HUDEP-2 (cell line): ENCODE results near the gene TBC1D22A.

Source experiments
- DNase-seq, 76 experiments: peaks; one replicate each; lab custom pipeline; 2025; ENCODE audit not compliant: unreplicated experiment in 76 of 76; lab: John Stamatoyannopoulos, UW

Gene TBC1D22A

DNA sequence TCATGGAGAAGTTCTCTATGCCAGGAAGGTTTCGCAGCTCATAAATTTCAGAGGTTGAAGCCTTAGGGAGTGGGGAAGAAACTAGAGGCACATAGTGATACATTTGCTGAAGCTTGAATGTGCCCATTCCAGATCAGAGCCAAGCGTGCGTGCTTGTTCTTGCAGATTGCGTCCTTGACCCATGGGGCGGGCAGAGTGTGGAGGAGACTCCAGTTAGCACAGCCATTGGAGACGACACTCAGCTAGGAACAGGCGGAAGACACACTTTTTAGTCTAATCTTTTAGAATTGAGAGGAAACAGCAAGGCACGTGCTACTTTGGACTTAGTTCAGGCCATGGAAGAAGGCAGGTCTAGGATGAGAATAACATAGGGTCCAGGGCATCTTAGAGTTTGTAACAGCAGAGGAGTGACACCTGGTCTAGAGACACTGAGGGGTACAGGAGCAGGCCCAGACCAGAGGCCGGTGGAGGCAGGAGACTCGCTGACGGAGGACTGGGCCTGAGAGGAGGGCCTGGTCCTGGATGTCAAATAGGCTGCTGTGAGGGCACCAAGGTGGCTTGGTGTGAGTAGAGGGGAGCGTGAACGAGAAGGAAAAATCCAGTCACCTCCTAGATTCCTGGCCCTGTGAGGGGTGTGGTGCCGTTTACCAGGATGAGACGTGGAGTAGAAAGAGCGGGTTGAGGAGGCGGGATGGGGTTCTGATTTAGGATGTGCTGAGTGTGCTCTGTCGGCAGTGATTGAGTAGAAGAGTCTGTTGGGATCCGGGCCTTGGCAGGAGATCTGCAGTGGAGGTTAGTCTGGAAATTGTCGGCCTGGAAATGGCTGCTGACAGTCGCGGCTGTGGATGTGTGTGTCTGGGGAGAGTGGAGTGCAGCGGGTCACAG, 154.7 kb downstream of the TBC1D22A start:
- DNase-seq = no peak

DNA sequence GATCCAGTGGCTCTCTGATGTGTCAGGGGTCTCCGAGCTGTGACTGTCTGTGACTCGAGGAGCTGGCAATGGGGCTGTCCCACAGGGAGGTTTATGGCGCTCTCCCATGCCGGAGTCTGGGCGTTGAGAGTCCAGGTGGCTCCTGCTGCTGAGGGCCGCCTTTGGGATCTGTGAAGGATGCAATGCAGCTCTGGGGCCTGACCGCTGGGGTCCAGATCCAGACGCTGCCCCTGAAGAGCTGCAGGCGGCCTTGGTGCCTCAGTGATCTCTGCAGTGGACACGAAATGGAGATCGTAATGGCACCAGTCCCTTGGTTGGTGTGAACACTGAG, 155.3 kb downstream of the TBC1D22A start:
- DNase-seq = no peak

DNA sequence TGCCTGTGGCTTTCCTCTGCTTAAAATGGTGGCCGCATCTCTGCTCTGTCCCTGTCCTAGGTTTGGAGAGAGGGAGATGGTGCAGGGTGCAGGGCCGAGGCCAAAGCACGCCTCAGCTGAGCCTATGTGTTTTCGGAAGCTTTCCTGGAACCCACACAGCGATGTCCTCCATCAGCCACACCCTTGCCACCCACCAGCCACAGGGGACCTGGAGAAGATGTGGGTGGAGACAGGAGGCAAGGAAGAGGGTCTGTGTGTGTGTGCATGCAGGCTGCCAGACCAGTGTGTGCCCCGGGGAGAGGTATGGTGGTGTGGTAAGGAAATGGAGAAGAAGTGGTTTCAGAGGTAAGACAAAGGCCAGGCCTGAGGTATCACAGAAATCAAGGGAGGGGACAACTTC, 155.7 kb downstream of the TBC1D22A start:
- DNase-seq = no peak

DNA sequence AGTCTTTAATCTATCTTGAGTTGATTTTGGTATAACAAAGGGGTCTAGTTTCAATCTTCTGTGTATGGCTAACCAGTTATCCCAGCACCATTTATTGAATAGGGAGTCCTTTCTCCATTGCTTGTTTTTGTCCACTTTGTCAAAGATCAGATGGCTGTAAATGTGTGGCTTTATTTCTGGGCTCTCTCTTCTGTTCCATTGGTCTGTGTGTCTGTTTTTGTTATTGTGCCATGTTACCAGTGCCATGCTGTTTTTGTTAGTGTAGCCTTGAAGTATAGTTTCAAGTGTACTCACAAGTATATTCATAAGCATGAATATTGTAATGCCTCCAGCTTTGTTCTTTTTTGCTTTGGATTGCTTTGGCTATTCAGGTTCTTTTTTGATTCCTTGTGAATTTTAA, 159.6 kb downstream of the TBC1D22A start:
- no peak for DNase-seq

GRCh38 chr22:46923394-46923793, 160.9 kb downstream of the TBC1D22A start:
- no peak for DNase-seq

DNA sequence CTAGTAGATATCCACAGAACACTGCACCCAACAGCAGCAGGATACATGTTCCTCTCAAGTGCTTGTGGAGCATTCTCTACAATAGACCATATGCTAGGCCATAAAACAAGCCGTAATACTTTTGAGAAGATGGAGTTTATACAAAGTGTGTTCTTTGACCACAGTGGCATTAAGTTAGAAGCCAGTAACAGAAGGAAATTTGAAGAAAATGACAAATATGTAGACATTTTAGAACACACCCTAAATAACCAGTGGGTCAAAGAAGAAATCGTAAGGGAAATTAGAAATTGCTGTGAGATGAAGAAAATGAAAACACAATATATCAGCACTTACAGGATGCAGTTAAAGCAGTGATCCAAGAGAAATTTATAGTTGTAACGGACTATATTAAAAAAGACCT, 163.4 kb downstream of the TBC1D22A start:
- DNase-seq = no peak

DNA sequence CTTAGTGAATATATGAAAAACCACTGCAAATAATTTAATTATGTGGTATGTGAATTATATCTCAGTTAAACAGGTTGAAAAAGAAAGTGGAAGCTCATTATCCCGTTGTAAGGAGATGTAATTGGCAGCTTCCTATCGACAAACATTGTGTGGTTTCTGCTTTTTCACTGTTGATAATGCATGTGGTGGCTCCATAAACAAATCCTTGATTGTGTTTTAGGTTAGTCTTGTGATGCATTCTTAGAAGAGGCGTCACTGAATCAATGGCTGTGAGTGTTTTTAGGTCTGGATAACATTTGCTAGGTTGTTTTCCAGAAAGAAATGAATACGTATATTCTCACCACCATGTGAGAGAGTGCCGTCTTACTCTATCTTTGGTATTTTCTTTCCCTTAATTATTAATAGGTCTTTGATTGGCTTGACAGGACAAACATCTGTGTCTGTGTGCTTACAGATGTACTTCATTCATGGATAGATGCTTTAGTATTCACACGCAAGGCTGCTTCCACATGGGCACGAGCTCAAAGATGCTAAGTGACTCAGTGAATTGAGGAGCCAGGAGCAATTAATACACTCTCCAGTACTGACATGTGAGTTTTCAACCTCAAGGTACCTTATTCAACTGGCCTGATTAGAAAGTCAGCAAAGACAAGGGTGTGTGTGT, 166.7 kb downstream of the TBC1D22A start:
- no peak for DNase-seq

- no peak for DNase-seq
These were observed 167.3 kb downstream of the TBC1D22A start for GRCh38 chr22:46929710-46930204.

DNA sequence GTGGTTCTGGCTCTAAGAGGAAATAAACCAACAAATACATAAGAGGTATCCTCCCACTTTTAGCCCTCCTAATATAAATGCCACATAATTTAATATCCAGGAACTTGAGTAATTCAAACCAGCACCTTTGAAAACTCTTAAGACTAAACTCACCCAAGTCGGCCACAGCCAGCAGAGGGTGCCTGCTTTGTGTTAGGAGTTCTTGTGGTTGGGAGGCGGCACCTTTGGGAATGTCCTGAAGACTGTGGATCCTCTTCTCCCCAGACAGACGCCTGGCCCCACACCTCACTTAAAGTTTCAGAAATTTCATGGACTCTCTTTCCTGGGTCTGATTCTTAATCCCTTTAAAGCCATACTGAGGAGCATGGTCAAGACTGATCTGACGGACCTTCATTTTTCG, 169.0 kb downstream of the TBC1D22A start:
- no peak for DNase-seq

- DNase-seq = no peak
These were observed 169.4 kb downstream of the TBC1D22A start for GRCh38 chr22:46931881-46932280.

- no peak for DNase-seq
These were observed 170.8 kb downstream of the TBC1D22A start for GRCh38 chr22:46933040-46933930.

GRCh38 chr22:46934172-46934745, 171.8 kb downstream of the TBC1D22A start:
- peak in 1 of 76 experiments; percentile 37 for DNase-seq

- DNase-seq = peak in 71 of 76 experiments; percentile 28 to 89 (median 65)
These were observed 172.5 kb downstream of the TBC1D22A start for GRCh38 chr22:46934746-46935491.

- peak in 1 of 76 experiments; percentile 1 for DNase-seq
These were observed 173.3 kb downstream of the TBC1D22A start for GRCh38 chr22:46935506-46936377.

- DNase-seq = no peak
These were observed 174.0 kb downstream of the TBC1D22A start for GRCh38 chr22:46936378-46936903.

GRCh38 chr22:46937185-46937584, 174.7 kb downstream of the TBC1D22A start:
- no peak for DNase-seq

GRCh38 chr22:46937939-46938338, 175.5 kb downstream of the TBC1D22A start:
- no peak for DNase-seq

DNA sequence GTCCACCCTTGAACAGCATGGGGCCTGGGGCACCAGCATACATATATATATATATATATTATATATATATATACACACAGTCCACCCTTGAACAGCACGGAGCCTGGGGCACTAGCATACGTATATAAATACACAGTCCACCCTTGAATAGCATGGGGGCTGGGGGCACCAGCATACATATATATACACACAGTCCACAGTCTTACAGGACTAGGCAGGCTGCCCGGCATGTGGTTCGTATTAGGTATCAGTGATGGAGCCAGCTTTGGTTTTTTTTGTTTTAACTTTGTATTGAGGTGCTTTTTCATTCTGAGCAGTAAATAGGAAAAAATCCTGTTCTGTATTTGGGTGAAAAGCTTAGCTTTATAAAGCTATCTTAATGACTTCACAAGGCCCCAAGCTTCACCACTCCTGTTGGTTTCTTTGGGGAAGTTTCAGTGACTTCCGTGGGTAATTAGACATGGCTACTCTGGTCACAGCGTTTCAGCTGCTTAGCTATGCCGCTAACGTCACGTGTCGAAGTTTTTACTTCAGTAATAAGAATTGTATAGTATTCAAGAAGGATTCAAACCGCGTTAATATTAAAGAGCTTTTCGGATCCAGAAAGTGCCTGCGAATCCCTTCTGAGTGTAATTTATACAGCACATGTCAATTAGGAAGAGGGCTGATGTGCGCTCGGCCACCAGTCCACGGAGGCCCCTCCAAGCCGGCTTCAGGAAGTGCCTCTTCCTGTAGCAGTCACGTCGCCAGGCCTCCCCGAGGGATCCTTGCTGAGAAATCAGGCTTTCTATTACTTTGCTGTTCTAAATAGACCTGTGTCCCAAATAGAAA, 179.7 kb downstream of the TBC1D22A start:
- DNase-seq = no peak
